Measurements from ENCODE around the gene RNF213. TPM values are rescaled to one million over a fixed set of nuclear protein-coding genes. Genes with fewer than 3 reads are reported as not detected.

Gene RNF213
- 10 to 100 TPM; 44.5 to 79.9 (median 61.2) TPM for polyA plus RNA-seq (ENCODE audit: insufficient read length in 4 of 4)

GRCh38 chr17:80260791-80261158, at the start of gene RNF213:
Gene RNF213 (plus strand): TSS chr17:80260852. CDS start chr17:80263682, 2,830 bp downstream.
- DNase-seq (ENCODE audit: low read depth in 4 of 4, low spot score in 3 of 4), result no peak

- DNase-seq (ENCODE audit: low read depth in 4 of 4, low spot score in 3 of 4), result no peak
These were observed 48.5 kb upstream of the RNF213 start for GRCh38 chr17:80212109-80212508.

GRCh38 chr17:80212511-80212910, 48.1 kb upstream of the RNF213 start:
- no peak for DNase-seq (ENCODE audit: low read depth in 4 of 4, low spot score in 3 of 4)

GRCh38 chr17:80212962-80213642, 47.5 kb upstream of the RNF213 start:
- DNase-seq (ENCODE audit: low read depth in 4 of 4, low spot score in 3 of 4), result no peak

- no peak for DNase-seq (ENCODE audit: low read depth in 4 of 4, low spot score in 3 of 4)
These were observed 47.0 kb upstream of the RNF213 start for GRCh38 chr17:80213643-80213975.

GRCh38 chr17:80214012-80214877, 46.4 kb upstream of the RNF213 start:
- no peak for DNase-seq (ENCODE audit: low read depth in 4 of 4, low spot score in 3 of 4)

- no peak for DNase-seq (ENCODE audit: low read depth in 4 of 4, low spot score in 3 of 4)
These were observed 45.8 kb upstream of the RNF213 start for GRCh38 chr17:80214878-80215210.

GRCh38 chr17:80216473-80217456, 43.9 kb upstream of the RNF213 start:
- no peak for DNase-seq (ENCODE audit: low read depth in 4 of 4, low spot score in 3 of 4)

- no peak for DNase-seq (ENCODE audit: low read depth in 4 of 4, low spot score in 3 of 4)
These were observed 42.8 kb upstream of the RNF213 start for GRCh38 chr17:80217703-80218362.

GRCh38 chr17:80218391-80218790, 42.3 kb upstream of the RNF213 start:
- no peak for DNase-seq (ENCODE audit: low read depth in 4 of 4, low spot score in 3 of 4)

- peak in 1 of 4 donors; percentile 49 for DNase-seq (ENCODE audit: low read depth in 4 of 4, low spot score in 3 of 4)
These were observed 41.5 kb upstream of the RNF213 start for GRCh38 chr17:80219013-80219762.

- DNase-seq (ENCODE audit: low read depth in 4 of 4, low spot score in 3 of 4), result no peak
These were observed 40.9 kb upstream of the RNF213 start for GRCh38 chr17:80219763-80220053.

GRCh38 chr17:80220054-80220735, 40.5 kb upstream of the RNF213 start, which contains the start of the genes SGSH and SLC26A11:
Gene SGSH (minus strand): TSS chr17:80220333. CDS start chr17:80220313, 20 bp downstream.
Gene SLC26A11 (plus strand): TSS chr17:80220427. CDS start chr17:80221561, 1,134 bp downstream.
- peak in 2 of 4 donors; percentile 36 to 55 for DNase-seq (ENCODE audit: low read depth in 4 of 4, low spot score in 3 of 4)

- no peak for DNase-seq (ENCODE audit: low read depth in 4 of 4, low spot score in 3 of 4)
These were observed 39.9 kb upstream of the RNF213 start for GRCh38 chr17:80220736-80221215.

- DNase-seq (ENCODE audit: low read depth in 4 of 4, low spot score in 3 of 4), result no peak
These were observed 39.1 kb upstream of the RNF213 start for GRCh38 chr17:80221351-80222105.

- no peak for DNase-seq (ENCODE audit: low read depth in 4 of 4, low spot score in 3 of 4)
These were observed 38.1 kb upstream of the RNF213 start for GRCh38 chr17:80222376-80223141.

- DNase-seq (ENCODE audit: low read depth in 4 of 4, low spot score in 3 of 4), result no peak
These were observed 37.4 kb upstream of the RNF213 start for GRCh38 chr17:80223142-80223815.
